ENCODE measurements around the gene ERFL.
"Not testable (repeated sequence)": the region's sequence is repeated elsewhere in the genome, so short reads cannot be mapped to it uniquely, and the experiment has no call there.

ERFL gene

GRCh38 chr19:41879080-41879479 lies 49.2 kb downstream of the ERFL start:
- peaks cover 5% of the 10 kb centered on the region; the same call in 1 of the 2 replicates for H3K27me3 ChIP-seq (ENCODE audit: insufficient read depth, low read depth)
- no peak overlapping the region for H3K4me3 ChIP-seq (IDR thresholded peaks at IDR 0.05; ENCODE audit: insufficient read depth, low read depth, low read length)
- peaks cover 23% of the 10 kb centered on the region for H3K4me1 ChIP-seq (ENCODE audit: low read depth, poor library complexity, severe bottlenecking)
- H3K4me2 ChIP-seq = no peak overlapping the region
- no peak overlapping the region for H2AFZ ChIP-seq (ENCODE audit: low read depth)
- TF ChIP-seq, protein P1, sequence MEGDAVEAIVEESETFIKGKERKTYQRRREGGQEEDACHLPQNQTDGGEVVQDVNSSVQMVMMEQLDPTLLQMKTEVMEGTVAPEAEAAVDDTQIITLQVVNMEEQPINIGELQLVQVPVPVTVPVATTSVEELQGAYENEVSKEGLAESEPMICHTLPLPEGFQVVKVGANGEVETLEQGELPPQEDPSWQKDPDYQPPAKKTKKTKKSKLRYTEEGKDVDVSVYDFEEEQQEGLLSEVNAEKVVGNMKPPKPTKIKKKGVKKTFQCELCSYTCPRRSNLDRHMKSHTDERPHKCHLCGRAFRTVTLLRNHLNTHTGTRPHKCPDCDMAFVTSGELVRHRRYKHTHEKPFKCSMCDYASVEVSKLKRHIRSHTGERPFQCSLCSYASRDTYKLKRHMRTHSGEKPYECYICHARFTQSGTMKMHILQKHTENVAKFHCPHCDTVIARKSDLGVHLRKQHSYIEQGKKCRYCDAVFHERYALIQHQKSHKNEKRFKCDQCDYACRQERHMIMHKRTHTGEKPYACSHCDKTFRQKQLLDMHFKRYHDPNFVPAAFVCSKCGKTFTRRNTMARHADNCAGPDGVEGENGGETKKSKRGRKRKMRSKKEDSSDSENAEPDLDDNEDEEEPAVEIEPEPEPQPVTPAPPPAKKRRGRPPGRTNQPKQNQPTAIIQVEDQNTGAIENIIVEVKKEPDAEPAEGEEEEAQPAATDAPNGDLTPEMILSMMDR (conservative IDR thresholded peaks at IDR 0.05; ENCODE audit: low read depth, low read length) = no peak
- no peaks in the 10 kb centered on the region for H4K20me1 ChIP-seq (ENCODE audit: insufficient read depth)
- no peaks in the 10 kb centered on the region for H3K36me3 ChIP-seq (ENCODE audit: insufficient read depth)
- H3K27ac ChIP-seq = no peak overlapping the region
- H3K79me2 ChIP-seq (ENCODE audit: insufficient read depth, low read depth) = no peaks in the 10 kb centered on the region
- H3K9ac ChIP-seq = no peak overlapping the region

- H3K4me1 ChIP-seq (ENCODE audit: low read depth, poor library complexity, severe bottlenecking) = peaks cover 24% of the 10 kb centered on the region
- H3K4me3 ChIP-seq (IDR thresholded peaks at IDR 0.05; ENCODE audit: insufficient read depth, low read depth, low read length) = no peak overlapping the region
- no peak overlapping the region for H3K4me2 ChIP-seq
- H2AFZ ChIP-seq (ENCODE audit: low read depth) = no peak overlapping the region
- H3K36me3 ChIP-seq (ENCODE audit: insufficient read depth) = no peaks in the 10 kb centered on the region
- H4K20me1 ChIP-seq (ENCODE audit: insufficient read depth) = no peaks in the 10 kb centered on the region
- H3K9ac ChIP-seq = no peak overlapping the region
- H3K27ac ChIP-seq = no peak overlapping the region
- no peaks in the 10 kb centered on the region for H3K79me2 ChIP-seq (ENCODE audit: insufficient read depth, low read depth)
- TF ChIP-seq, protein P1 (conservative IDR thresholded peaks at IDR 0.05; ENCODE audit: low read depth, low read length) = no peak
- peaks cover 5% of the 10 kb centered on the region; the same call in 1 of the 2 replicates for H3K27me3 ChIP-seq (ENCODE audit: insufficient read depth, low read depth)
Measured at GRCh38 chr19:41877916-41878905, 50.0 kb downstream of the ERFL start.

- peaks cover 31% of the 10 kb centered on the region for H3K4me1 ChIP-seq (ENCODE audit: low read depth, poor library complexity, severe bottlenecking)
- H3K36me3 ChIP-seq (ENCODE audit: insufficient read depth) = no peaks in the 10 kb centered on the region
- no peak within 1 kb of the TSS for H2AFZ ChIP-seq (ENCODE audit: low read depth)
- no peak within 1 kb of the TSS for H3K4me3 ChIP-seq (IDR thresholded peaks at IDR 0.05; ENCODE audit: insufficient read depth, low read depth, low read length)
- H3K27ac ChIP-seq = no peak within 1 kb of the TSS
- H3K79me2 ChIP-seq (ENCODE audit: insufficient read depth, low read depth) = no peaks in the 10 kb centered on the region
- peaks cover 3% of the 10 kb centered on the region; the same call in 1 of the 2 replicates for H3K27me3 ChIP-seq (ENCODE audit: insufficient read depth, low read depth)
- H3K9ac ChIP-seq = no peak within 1 kb of the TSS
- TF ChIP-seq, protein P1 (conservative IDR thresholded peaks at IDR 0.05; ENCODE audit: low read depth, low read length) = no peak
- H4K20me1 ChIP-seq (ENCODE audit: insufficient read depth) = no peaks in the 10 kb centered on the region
- H3K4me2 ChIP-seq = 0 out of 2 replicates have a peak within 1 kb of the TSS, but pooled peaks have one; percentile 26
Measured at GRCh38 chr19:41876847-41877832, 51.1 kb downstream of the ERFL start, which contains the start of gene CD79A. Gene CD79A, plus strand, starts transcription at chr19:41877279. Its CDS starts 26 bp downstream, at chr19:41877305.

GRCh38 chr19:41875973-41876372 lies 52.3 kb downstream of the ERFL start:
- H3K79me2 ChIP-seq (ENCODE audit: insufficient read depth, low read depth); H3K4me3 ChIP-seq (IDR thresholded peaks at IDR 0.05; ENCODE audit: insufficient read depth, low read depth, low read length); H2AFZ ChIP-seq (ENCODE audit: low read depth); H3K27me3 ChIP-seq (ENCODE audit: insufficient read depth, low read depth); H3K27ac ChIP-seq; H4K20me1 ChIP-seq (ENCODE audit: insufficient read depth); H3K9ac ChIP-seq; H3K36me3 ChIP-seq (ENCODE audit: insufficient read depth); H3K4me2 ChIP-seq: not testable (repeated sequence)
- peaks cover 41% of the 10 kb centered on the region for H3K4me1 ChIP-seq (ENCODE audit: low read depth, poor library complexity, severe bottlenecking)

Data from KMS-11 (cell line).